ENCODE data around the gene SLC7A6OS. TPM values are rescaled to one million over a fixed set of nuclear protein-coding genes. Genes with fewer than 3 reads are reported as not detected.

SLC7A6OS gene
- total RNA-seq, 1 experiment from 2014 or later = 16.4 TPM

- TF ChIP-seq, protein P1, sequence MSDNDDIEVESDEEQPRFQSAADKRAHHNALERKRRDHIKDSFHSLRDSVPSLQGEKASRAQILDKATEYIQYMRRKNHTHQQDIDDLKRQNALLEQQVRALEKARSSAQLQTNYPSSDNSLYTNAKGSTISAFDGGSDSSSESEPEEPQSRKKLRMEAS (IDR thresholded peaks at IDR 0.05) = no peak
- TF ChIP-seq POLR2A (IDR thresholded peaks at IDR 0.05; ENCODE audit: borderline replicate concordance, extremely low read depth, insufficient read depth, insufficient read length) = no peak
- TF ChIP-seq JUND (IDR thresholded peaks at IDR 0.05) = no peak
- no peak for TF ChIP-seq TCF7L2 (IDR thresholded peaks at IDR 0.05; ENCODE audit: borderline replicate concordance, extremely low read depth, insufficient read depth, insufficient read length)
- no peak for TF ChIP-seq RAD21 (IDR thresholded peaks at IDR 0.05; ENCODE audit: low read depth)
- no peak for TF ChIP-seq CBX3 (IDR thresholded peaks at IDR 0.05; ENCODE audit: low read depth)
- TF ChIP-seq EZH2phosphoT487 (IDR thresholded peaks at IDR 0.05; ENCODE audit: borderline replicate concordance) = no peak
- no peak for TF ChIP-seq ATF3 (IDR thresholded peaks at IDR 0.05)
- TF ChIP-seq, protein P2, sequence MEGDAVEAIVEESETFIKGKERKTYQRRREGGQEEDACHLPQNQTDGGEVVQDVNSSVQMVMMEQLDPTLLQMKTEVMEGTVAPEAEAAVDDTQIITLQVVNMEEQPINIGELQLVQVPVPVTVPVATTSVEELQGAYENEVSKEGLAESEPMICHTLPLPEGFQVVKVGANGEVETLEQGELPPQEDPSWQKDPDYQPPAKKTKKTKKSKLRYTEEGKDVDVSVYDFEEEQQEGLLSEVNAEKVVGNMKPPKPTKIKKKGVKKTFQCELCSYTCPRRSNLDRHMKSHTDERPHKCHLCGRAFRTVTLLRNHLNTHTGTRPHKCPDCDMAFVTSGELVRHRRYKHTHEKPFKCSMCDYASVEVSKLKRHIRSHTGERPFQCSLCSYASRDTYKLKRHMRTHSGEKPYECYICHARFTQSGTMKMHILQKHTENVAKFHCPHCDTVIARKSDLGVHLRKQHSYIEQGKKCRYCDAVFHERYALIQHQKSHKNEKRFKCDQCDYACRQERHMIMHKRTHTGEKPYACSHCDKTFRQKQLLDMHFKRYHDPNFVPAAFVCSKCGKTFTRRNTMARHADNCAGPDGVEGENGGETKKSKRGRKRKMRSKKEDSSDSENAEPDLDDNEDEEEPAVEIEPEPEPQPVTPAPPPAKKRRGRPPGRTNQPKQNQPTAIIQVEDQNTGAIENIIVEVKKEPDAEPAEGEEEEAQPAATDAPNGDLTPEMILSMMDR (IDR thresholded peaks at IDR 0.05 in 2 of 3, conservative IDR thresholded peaks at IDR 0.05 in 1 of 3; ENCODE audit: borderline replicate concordance in 1 of 3, insufficient read depth in 1 of 3, low read depth in 2 of 3, low read length in 2 of 3) = no peak
- TF ChIP-seq ELF1 (IDR thresholded peaks at IDR 0.05; ENCODE audit: borderline replicate concordance, low read depth) = no peak
- TF ChIP-seq POLR2AphosphoS5 (IDR thresholded peaks at IDR 0.05; ENCODE audit: low read depth, low read length) = no peak
- no peak for TF ChIP-seq FOSL1 (IDR thresholded peaks at IDR 0.05; ENCODE audit: low read depth)
- no peak for TF ChIP-seq SIN3A (IDR thresholded peaks at IDR 0.05; ENCODE audit: low read depth)
- no peak for TF ChIP-seq ZNF274 (IDR thresholded peaks at IDR 0.05; ENCODE audit: low read depth, low read length)
- TF ChIP-seq YY1 (IDR thresholded peaks at IDR 0.05; ENCODE audit: extremely low read depth, insufficient replicate concordance, low read depth, low read length) = no peak
- TF ChIP-seq CEBPB (IDR thresholded peaks at IDR 0.05; ENCODE audit: low read depth) = no peak
- TF ChIP-seq ZFX (IDR thresholded peaks at IDR 0.05) = no peak
- TF ChIP-seq SP1 (IDR thresholded peaks at IDR 0.05; ENCODE audit: low read depth) = no peak
- no peak overlapping the region for H3K9ac ChIP-seq (ENCODE audit: low read length)
- no peak overlapping the region for H3K27ac ChIP-seq (ENCODE audit: low read depth, low read length)
- no peaks in the 10 kb centered on the region for H3K9me2 ChIP-seq (ENCODE audit: insufficient read depth)
- H3K79me2 ChIP-seq (ENCODE audit: insufficient read depth, low read length) = no peaks in the 10 kb centered on the region
- no peaks in the 10 kb centered on the region for H3K4me1 ChIP-seq (ENCODE audit: control insufficient read depth in 1 of 2, insufficient read depth in 2 of 2, low read length in 2 of 2)
- BruUV-seq (replicated peaks) = no TSS peak
- ATAC-seq = no peak
- CTCF ChIA-PET = no interaction called here
- POLR2A ChIA-PET = no interaction called here
- H2AFZ ChIP-seq (ENCODE audit: low read depth, low read length, poor library complexity, severe bottlenecking) = no peak overlapping the region
- H4K20me1 ChIP-seq (ENCODE audit: insufficient read depth) = no peaks in the 10 kb centered on the region
- H3K4me3 ChIP-seq (replicated peaks in 1 of 2; ENCODE audit: low read depth in 1 of 2, low read length in 2 of 2) = no peak overlapping the region
- RAD21 ChIA-PET (ENCODE audit: low non-redundant PET in 1 of 2, low total read pairs in 2 of 2, uncharacterized antibody in 2 of 2, unreplicated experiment in 2 of 2) = no interaction called here
- H3K36me3 ChIP-seq (ENCODE audit: control insufficient read depth in 1 of 2, insufficient read depth in 2 of 2, low read length in 2 of 2) = peaks cover 21 to 34% of the 10 kb centered on the region in 2 experiments; a peak in 3 of 4 replicates
- no peaks in the 10 kb centered on the region for H3K27me3 ChIP-seq (ENCODE audit: insufficient read depth, low read length)
- DNase-seq (ENCODE audit: low read depth, low spot score) = no peak
- intact Hi-C loops (cut with micrococcal nuclease) = no loop called here
- H3K9me3 ChIP-seq (ENCODE audit: control insufficient read depth in 1 of 2, insufficient read depth in 1 of 2, low read depth in 1 of 2, low read length in 2 of 2) = no peaks in the 10 kb centered on the region
- no peak overlapping the region for H3K4me2 ChIP-seq (ENCODE audit: low read length)
These were observed 36.9 kb upstream of the SLC7A6OS start for GRCh38 chr16:68347605-68348004.
